GM18519 (cell line): ENCODE results near the gene ZNF341.

Experiments used
- ATAC-seq: cut with Tn5 transposase; IDR thresholded peaks from one replicate; pipeline ENCODE4 v1.9.1; 2021; ENCODE audit warnings: mild to moderate bottlenecking, moderate library complexity; ENCODE audit not compliant: unreplicated experiment, low FRiP score

Gene ZNF341

DNA sequence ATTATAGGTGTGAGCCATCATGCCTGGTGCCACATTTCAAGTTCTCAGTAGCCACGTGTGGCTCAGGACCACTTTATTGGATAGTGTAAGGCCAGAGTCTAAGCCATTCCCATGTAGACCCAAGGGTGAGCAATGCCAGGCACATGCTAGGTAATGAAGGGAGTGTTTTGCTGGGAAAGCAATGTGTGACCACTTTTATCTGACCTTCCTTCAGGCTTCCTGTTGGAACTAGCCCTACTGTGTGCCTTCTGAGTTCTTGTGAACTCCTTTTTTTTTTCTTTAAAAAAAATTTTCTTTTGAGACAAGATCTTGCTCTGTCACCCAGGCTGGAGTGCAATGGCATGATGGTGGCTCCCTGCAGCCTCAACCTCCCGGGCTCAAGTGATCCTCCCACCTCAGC lies 33.3 kb downstream of the ZNF341 start:
- no peak for ATAC-seq

DNA sequence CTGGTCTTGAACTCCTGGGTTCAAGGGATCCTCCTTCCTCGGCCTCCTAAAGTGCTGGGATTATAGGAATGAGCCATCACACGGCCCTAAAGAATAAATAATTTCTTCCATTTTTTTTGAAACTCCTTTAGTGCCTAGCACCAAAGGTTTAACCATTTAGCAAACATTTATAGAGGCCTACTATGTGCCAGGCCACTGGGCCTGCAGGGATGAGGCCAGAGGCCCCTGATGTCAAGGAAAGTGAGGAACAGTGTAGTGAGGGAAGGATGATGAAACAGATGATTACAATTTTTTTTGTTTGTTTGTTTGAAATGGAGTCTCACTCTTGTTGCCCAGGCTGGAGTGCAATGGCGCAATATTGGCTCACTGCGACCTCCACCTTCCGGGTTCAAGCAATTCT lies 33.8 kb downstream of the ZNF341 start:
- ATAC-seq, result no peak

DNA sequence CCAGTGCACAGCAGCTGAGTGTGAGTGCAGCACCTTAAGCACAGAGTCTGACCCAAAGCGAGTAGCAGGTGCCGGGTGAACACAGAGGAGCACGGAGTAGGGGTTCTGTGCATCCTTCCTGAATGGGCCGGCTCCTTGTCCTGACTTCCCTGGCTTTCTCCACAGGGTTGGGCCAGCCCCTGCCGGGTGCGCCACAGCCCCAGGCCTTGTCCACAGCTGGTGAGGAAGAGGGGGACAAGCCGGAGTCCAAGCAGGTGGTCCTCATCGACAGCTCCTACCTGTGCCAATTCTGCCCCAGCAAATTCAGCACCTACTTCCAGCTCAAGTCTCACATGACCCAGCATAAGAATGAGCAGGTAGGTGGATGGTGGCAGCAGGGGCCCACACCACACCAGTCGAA lies 34.9 kb downstream of the ZNF341 start:
- no peak for ATAC-seq

DNA sequence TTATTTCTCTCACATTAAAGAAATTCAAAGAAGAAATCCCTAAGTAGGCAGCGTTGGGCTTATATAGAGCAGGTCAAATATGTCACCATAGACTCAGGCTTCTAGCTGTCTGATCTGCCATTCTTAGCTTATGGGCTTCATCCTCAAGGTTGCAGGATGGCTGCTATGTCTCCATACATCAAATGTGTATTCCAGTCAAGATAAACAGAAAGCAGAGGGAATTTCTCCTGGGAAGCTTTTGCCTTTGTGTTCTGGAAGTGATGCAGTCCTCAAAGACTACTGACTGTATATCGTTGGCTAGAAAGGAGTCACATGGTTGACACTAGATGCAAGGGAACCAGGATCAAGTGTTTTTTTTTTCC lies 36.0 kb downstream of the ZNF341 start:
- ATAC-seq, result no peak

DNA sequence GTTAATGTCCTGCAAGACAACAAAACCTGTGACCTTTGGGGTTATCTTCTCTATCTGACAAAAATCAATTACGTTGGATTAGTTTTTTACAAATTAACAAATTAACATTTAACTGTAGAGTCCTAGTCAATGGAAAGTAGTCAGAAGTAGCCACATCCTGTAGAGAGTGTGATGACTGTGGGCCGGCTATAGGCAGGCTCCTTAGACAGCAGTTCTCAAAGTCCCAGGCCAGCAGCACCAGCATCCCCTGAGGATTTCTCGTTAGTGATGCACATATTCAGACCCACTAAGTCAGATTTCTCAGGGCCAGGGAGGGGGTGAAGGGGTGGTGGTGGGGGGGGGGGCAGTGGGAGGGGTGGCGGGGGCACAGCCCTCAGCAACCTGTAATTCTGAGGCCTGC lies 37.2 kb downstream of the ZNF341 start:
- no peak for ATAC-seq

DNA sequence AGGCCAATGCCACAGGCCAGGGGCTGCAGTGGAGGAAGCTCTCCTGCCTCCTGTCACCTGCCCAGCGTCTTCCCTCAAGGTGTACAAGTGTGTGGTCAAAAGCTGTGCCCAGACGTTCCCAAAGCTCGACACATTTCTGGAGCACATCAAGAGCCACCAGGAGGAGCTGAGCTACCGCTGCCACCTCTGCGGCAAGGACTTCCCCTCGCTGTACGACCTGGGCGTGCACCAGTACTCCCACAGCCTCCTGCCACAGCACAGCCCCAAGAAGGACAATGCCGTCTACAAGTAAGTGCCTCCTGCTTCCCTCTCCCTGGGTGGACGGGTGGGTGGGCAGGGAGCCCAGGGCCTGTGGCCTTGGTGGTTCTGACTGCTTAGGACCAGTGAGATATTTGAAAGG lies 38.2 kb downstream of the ZNF341 start:
- no peak for ATAC-seq

DNA sequence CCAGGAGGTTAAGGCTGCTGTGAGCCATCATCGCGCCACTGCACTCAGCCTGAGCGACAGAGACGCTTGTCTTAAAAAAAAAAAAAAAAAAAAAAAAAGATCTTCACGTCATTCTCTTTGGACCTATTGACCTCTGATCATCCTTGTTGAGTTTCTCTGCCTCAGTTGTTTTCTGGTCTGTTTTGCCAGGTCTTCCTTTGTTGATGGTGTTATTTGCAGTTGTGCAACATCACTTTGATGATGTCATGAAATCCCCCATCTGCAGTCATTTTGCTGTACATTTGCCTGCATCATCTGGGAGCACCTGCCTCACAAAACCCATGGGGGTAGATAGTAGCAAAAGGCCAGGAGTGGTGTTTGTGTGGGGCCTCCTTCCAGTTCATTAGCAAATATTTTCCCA lies 40.1 kb downstream of the ZNF341 start:
- no peak for ATAC-seq

DNA sequence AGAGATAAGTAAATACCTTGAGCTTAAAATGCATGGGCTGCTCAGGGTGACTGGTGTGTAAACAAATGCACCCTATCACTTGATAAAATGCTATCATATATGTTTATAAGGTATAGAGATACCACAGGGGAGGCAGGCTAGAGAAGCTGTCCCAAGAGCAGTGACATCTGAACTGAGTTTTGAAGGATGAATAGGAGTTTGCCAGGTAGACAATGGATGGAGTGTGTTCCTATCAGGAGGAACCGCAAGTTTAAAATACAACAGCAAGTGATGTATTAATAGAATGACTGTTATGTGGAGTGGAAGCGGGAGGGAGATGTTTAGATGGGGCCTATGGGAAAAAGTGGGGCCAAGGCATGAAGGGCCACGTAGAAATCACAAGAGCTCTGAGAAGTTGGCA lies 40.6 kb downstream of the ZNF341 start:
- no peak for ATAC-seq

DNA sequence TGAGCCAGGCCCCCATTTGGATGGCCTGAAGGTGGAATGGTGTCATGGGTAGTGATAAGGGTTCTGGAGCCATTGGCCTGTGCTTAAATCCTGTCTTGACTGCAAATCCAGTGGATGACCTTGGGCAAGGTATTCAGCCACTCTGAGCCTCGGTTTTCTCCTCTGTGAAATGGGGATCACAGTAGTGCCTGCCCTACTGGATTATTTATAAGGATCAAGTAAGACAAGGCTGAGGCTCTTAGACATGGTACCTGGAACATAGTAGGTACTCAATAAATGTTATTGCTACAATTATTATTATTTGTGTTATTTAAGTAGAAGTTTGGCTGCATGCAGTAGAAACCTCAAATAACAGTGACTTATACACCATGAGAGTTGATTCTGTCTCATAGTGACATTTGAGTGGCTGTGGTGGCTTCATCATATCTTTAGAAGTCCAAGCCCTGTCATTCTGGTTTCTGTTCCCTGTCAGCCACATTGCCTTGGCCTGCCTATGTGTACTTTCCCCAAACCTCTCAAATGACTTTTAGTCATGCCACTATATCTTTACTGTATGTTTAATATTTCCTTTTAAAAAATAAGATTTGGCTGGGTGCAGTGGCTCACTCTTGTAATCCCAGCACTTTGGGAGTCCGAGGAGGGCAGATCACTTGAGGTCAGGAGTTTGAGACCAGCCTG lies 41.8 kb downstream of the ZNF341 start:
- ATAC-seq, result peak; percentile 55

DNA sequence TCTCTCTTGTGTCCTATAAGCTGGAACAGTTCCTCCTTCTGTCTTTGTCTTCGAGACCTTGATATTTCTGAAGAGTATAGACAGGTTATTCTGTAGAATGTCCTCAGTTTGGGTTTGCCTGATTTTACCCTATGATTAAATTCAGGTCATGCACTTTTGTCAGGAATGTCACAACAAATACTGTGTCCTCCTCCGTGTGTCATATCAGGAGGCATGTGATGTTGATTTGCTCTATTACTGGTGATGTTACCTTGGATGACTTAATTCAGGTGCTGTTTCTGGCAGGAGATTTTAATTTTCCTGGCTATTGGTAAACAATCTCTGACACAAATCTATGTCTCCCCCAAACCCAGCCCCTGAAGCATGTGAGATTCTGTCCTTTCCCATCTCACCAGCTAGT lies 46.0 kb downstream of the ZNF341 start:
- ATAC-seq, result no peak

DNA sequence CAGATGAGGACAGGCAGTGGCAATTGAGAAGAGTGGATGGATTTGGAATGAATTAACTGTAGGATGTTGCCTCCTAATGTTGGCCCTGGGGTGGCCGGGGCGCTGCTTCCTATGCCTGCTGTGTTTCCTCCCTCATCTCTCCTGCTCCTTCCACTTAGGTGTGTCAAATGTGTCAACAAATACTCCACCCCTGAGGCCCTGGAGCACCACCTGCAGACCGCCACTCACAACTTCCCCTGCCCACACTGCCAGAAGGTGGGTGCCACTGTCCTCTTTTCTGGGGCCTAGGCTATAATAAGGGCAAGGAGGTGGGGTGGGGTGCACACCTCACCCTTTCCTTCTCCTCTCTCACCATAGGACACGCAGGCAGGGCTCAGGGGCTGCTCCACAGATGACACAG lies 49.3 kb downstream of the ZNF341 start:
- ATAC-seq, result no peak

DNA sequence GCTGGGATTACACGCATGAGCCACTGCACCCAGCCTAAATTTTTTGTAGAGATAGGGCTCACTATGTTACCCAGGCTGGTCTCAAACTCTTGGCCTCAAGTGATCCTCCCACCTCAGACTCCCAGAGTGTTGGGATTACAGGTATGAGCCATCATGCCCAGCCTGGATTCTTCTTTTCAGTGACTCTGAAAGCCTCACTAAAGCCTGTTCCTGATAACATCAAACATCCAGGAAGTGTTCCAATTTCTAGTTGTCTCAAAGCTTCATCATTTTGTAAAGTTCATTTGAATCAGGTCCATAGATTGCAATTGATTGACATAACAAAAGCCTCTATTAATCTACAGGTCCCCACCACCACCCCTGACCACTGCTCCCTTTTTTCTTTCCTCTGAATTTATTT lies 50.1 kb downstream of the ZNF341 start:
- no peak for ATAC-seq

DNA sequence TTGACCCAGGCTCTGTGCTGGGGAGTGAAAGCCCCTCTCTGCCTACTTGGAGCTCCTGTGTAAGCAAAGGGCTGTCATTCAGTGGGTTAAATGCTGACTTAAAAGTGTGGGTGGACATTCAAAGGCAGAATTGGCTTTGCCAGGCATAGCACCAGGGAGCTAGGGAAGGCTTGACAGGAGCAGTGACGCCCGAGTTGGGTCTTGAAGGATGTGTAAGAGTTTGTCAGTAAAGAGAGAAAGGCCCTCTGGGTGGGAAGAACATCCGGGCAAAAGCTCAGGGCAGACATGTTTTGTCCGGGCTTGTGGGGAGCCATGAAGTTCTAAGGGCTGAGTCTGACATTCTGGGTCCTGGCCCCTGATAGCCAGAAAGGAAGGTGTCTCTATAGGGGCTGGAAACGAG lies 51.5 kb downstream of the ZNF341 start:
- no peak for ATAC-seq

DNA sequence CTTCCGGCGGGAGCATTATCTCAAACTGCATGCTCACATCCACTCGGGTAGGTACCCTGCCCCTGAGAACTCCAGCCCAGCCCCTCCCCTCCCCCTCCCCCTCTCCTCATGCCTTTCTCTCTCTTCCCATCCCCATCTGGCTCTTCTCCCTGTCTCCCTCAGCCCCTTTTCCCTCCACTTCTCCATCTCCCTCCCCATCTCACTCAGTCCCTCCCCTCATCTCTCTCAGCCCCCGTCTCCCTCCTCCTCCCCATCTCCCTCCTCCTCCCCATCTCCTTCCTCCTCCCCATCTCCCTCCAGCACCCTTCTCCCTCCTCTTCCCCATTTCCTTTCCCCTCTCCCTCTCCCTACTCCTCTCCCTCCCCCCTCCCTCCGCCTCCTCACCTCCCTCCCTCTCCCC lies 52.0 kb downstream of the ZNF341 start:
- no peak for ATAC-seq

DNA sequence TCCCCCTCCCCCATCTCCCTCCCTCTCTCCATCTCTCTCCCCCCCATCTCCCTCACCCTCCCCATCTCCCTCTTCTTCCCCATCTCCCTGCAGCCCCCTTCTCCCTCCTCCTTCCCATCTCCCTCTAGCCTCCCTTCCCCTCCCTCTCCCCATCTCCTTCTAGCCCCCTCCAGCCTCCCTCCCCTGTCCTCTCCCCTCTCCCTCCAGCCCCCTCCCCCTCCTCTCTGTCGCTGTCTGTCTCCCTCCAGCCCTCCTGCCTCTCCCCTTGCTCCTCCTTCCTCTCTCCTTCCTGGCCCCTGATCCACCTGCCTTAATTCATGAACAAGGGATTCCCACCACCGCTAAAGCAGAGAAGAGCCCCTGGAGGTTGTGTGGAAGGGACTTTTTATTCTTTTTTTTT lies 52.4 kb downstream of the ZNF341 start:
- ATAC-seq, result no peak

DNA sequence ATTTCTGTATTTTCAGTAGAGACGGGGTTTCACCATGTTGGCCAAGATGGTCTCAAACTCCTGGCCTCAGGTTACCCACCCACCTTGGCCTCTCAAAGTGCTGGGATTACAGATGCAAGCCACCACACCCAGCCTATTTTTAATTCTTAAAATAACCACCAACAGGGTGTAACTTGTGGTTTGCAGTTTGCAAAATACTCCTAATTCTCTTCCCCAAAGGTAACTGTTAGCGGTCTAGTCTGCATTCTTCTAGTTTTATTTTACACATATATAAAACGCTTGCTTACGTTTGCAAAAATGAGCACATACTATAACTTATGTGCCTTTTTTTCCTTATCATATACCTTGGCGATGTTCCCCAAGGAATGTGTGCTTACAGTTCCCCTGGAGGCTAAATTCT lies 53.7 kb downstream of the ZNF341 start:
- ATAC-seq, result no peak

DNA sequence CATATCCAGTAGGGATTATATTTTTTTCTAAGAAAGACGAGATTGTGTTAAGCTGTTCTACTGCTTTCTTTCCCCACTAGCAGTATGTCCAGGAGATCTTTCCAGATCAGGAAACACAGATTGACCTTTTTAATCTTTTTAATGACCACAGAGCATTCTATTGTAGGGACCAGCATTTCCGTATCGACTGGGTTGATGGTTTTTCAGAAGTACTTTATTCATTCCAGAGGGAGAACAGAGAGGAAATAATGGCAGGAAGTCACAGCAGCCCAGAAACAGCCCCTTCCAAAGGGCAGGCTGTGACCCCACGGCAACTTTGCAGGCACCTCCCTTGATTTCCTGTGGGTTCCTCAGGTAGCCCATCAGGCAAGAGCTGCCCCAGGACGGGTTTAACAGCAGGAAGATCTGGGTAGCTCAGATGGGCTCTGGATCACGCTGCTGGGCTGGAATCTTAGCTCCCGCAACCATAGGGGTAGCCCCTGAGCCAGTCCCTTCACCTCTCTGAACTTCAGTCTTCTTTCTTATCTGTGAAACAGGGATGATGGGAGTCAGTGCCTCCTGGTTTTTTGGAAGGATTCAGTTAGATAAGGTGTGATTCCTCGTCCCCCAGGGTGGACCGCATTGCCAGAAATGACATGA lies 55.6 kb downstream of the ZNF341 start:
- no peak for ATAC-seq

DNA sequence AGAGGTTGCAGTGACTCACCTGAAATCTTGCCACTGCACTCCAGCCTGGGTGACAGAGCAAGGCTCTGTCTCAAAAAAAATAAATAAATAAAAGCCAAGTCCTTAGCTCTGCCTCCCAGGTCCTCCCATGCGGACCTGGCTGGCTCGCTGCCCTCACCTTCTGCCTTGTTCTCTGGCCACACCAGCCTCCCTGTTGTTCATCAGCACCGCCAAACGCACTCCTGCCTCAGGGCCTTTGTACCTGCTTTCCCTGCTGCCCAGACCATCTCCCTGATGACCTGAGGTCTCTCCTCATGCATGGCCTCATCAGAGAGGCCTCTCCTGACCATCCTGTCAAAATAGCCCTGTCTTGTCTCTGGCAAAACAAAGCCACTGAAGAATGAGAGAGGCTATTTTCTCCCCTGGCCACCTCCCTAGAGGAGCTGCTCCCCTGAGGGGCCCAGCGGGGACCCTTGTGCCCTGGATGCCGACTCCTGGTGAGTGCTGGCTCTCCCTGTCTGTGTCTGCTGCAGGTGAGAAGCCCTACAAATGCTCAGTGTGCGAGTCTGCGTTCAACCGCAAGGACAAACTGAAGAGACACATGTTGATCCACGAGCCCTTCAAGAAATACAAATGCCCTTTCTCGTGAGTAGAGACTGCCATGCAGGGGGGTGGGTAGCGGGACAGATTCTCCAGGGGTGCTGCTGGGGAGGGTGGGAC lies 56.7 kb downstream of the ZNF341 start:
- ATAC-seq, result no peak

DNA sequence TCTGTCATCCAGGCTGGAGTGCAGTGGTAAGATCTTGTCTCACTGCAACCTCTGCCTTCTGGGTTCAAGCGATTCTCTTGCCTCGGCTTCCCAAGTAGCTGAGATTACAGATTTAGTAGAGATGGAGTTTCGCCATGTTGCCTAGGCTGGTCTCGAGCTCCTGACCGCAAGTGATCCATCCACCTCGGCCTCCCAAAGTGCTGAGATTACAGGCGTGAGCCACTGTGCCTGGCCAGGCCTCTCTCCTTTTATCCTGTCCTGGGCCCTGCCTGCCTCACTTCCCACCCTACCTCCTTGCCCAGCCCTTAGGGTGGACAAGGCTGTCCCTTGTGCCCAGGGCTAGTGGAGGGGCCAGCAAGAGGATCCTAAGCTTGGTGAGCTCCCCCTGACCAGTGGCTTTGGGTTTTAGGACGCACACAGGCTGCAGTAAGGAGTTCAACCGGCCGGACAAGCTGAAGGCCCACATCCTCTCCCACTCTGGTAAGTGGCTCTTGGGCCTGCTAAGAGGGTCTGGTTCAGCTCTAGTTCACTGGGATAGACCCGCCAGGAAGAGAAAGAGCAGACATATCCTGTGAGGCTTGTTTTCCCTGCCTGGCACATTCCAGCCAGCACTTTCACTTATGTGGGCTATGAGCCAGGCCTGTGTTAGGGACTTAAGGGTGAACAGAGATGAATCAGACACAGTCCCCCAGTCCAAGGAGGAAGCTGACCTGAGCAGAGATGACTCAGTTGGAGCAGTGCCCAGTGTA lies 57.5 kb downstream of the ZNF341 start:
- no peak for ATAC-seq

DNA sequence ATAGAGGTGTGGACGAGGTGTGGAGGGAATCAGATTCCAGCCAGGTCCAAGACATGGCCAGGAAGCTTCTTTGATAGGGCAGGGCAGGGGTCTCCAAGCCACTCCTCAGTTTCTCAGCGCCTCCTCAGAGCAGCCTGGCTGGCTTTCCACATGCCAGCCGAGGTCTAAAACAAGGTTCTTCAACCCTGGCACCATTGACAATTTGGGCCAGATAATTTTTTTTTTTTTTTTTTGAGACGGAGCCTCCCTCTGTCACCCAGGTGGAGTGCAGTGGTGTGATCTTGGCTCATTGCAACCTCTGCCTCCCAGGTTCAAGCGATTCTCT lies 58.0 kb downstream of the ZNF341 start:
- no peak for ATAC-seq

DNA sequence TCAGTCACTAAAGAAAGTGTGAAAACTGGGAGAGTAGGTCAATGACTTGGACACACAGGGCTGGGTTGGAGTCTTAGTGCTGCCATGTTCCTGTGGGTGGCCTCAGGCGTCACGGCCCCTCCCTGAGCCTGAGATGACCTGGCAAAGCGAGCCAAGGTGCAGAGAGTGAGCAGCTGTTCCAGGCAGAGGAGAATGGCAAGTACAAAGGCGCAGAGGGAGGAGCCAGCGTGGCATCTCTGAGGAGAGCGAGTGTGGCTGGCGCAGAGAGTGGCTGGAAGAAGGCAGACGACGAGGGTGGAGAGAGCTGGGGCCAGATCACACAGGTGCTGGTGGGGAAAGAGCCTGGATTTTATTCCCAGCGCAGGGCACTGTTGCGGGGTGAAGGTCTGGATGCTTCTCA lies 58.8 kb downstream of the ZNF341 start:
- no peak for ATAC-seq

DNA sequence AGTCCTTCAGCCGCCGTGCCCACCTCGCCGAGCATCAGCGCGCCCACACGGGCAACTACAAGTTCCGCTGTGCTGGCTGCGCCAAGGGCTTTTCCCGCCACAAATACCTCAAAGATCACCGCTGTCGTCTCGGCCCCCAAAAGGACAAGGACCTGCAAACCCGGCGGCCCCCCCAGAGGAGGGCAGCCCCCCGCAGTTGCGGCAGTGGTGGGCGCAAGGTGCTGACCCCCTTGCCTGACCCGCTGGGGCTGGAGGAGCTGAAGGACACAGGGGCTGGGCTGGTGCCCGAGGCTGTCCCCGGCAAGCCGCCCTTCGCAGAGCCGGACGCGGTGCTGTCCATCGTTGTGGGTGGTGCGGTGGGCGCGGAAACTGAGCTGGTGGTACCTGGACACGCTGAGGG lies 59.2 kb downstream of the ZNF341 start:
- no peak for ATAC-seq
